VCaP (cell line): ENCODE data around the gene NOP58.
"Not testable (repeated sequence)": the region's sequence is repeated elsewhere in the genome, so short reads cannot be mapped to it uniquely, and the experiment has no call there.

Experiments
- H3K27ac ChIP-seq: fragments of 450-650 bp; 2 replicates; pipeline ENCODE4 v1.5.1; 2017
- CTCF ChIP-seq: fragments of 450-650 bp; conservative IDR thresholded peaks from 2 replicates; pipeline ENCODE4 v1.5.1; 2017; ENCODE audit warnings: mild to moderate bottlenecking, moderate library complexity

NOP58 gene

GRCh38 chr2:202261531-202261930 is 4.0 kb upstream of the NOP58 start:
- no peak for TF ChIP-seq CTCF
- H3K27ac ChIP-seq: no peak overlapping the region

GRCh38 chr2:202267495-202267894 is 1.9 kb downstream of the NOP58 start:
- no peak for TF ChIP-seq CTCF
- peak overlapping the region; percentile 93; the same call in 1 of the 2 replicates for H3K27ac ChIP-seq

GRCh38 chr2:202269585-202269984 is 4.0 kb downstream of the NOP58 start:
- no peak for TF ChIP-seq CTCF
- H3K27ac ChIP-seq: no peak overlapping the region

- no peak for TF ChIP-seq CTCF
- H3K27ac ChIP-seq: no peak overlapping the region
Observed at GRCh38 chr2:202270487-202270886, 4.9 kb downstream of the NOP58 start.

GRCh38 chr2:202276078-202276720 is 10.6 kb downstream of the NOP58 start:
- H3K27ac ChIP-seq: not testable (repeated sequence)

GRCh38 chr2:202278036-202278760 is 12.6 kb downstream of the NOP58 start:
- TF ChIP-seq CTCF: no peak
- H3K27ac ChIP-seq: peak overlapping the region; percentile 10; the same call in 1 of the 2 replicates

GRCh38 chr2:202278944-202279343 is 13.4 kb downstream of the NOP58 start:
- H3K27ac ChIP-seq: peak overlapping the region; percentile 10; the same call in 1 of the 2 replicates
- peak; percentile 69 for TF ChIP-seq CTCF

GRCh38 chr2:202286595-202286994 is 21.0 kb downstream of the NOP58 start:
- no peak overlapping the region for H3K27ac ChIP-seq
- no peak for TF ChIP-seq CTCF
